IMR-90 (cell line): ENCODE measurements around the gene C2CD4D. TPM values are rescaled to one million over a fixed set of nuclear protein-coding genes. Genes with fewer than 3 reads are reported as not detected.

Experiments used
- ATAC-seq: fragments of 200-7000 bp; cut with Tn5 transposase; 2 replicates; pipeline ENCODE4 v1.9.1; 2020; ENCODE audit warnings: low read depth, mild to moderate bottlenecking, moderate library complexity
- BruUV-seq: library from RNA; stranded (reverse); fragments of 400-500 nt; replicated peaks from 2 replicates; lab custom pipeline; 2021; lab: Mats Ljungman, UMichigan
- CTCF ChIA-PET: fragments of 300-600 bp; formaldehyde crosslinking; extraction: SDS; loops from one replicate; lab custom pipeline; 2021; ENCODE audit warnings: antibody characterized with exemption; lab: Yijun Ruan, JAX
- POLR2A ChIA-PET: fragments of 300-600 bp; sonication (Branson Sonifier 250); formaldehyde crosslinking; loops from one replicate; lab custom pipeline; 2022; ENCODE audit warnings: antibody characterized with exemption; ENCODE audit not compliant: unreplicated experiment; lab: Charles Lee
- DNase-seq: peaks from one replicate; pipeline ENCODE4 v3.0.0; 2013
- H2AFZ ChIP-seq: replicated peaks from 2 replicates; pipeline ENCODE3; 2013; ENCODE audit warnings: low read length, mild to moderate bottlenecking; ENCODE audit not compliant: poor library complexity
- H2AK5ac ChIP-seq: 2 replicates; pipeline ENCODE4 v1.6.1; 2013; ENCODE audit warnings: low read depth, low read length, inconsistent platforms
- H2AK9ac ChIP-seq: replicated peaks from 2 replicates; pipeline ENCODE3; 2013; ENCODE audit warnings: mild to moderate bottlenecking, low read depth, low read length, moderate library complexity; ENCODE audit not compliant: poor library complexity
- H2BK120ac ChIP-seq: 2 replicates; pipeline ENCODE4 v1.6.1; 2013; ENCODE audit warnings: low read depth, low read length, inconsistent platforms
- H2BK15ac ChIP-seq: 3 replicates; pipeline ENCODE4 v1.6.1; 2013; ENCODE audit warnings: low read depth, low read length, inconsistent platforms
- H2BK20ac ChIP-seq: 2 replicates; pipeline ENCODE4 v1.6.1; 2013; ENCODE audit warnings: low read depth, mild to moderate bottlenecking, inconsistent platforms, low read length, moderate library complexity
- H2BK5ac ChIP-seq: 2 replicates; pipeline ENCODE4 v1.6.1; 2013; ENCODE audit warnings: mild to moderate bottlenecking, low read depth, low read length, inconsistent platforms; ENCODE audit not compliant: poor library complexity, severe bottlenecking
- H3K14ac ChIP-seq: replicated peaks from 2 replicates; pipeline ENCODE4 v1.6.1; 2013; ENCODE audit warnings: low read depth, low read length, inconsistent platforms
- H3K18ac ChIP-seq: 2 replicates; pipeline ENCODE4 v1.6.1; 2013; ENCODE audit warnings: low read depth, low read length, control low read depth
- H3K23ac ChIP-seq: 2 replicates; pipeline ENCODE4 v1.6.1; 2013; ENCODE audit warnings: low read depth, low read length, inconsistent platforms
- H3K27ac ChIP-seq: 2 replicates; pipeline ENCODE4 v1.5.1; 2013; ENCODE audit warnings: mild to moderate bottlenecking, control low read depth, low read length; ENCODE audit not compliant: insufficient read depth
- H3K27me3 ChIP-seq: 2 replicates; pipeline ENCODE4 v1.6.1; 2013; ENCODE audit warnings: low read length; ENCODE audit not compliant: control insufficient read depth, insufficient read depth
- H3K36me3 ChIP-seq: 2 replicates; pipeline ENCODE4 v1.6.1; 2013; ENCODE audit warnings: low read length, mixed read lengths; ENCODE audit not compliant: control insufficient read depth, insufficient read depth
- H3K4ac ChIP-seq: 2 replicates; pipeline ENCODE4 v1.6.1; 2013; ENCODE audit warnings: low read depth, low read length, inconsistent platforms
- H3K4me1 ChIP-seq: 2 replicates; pipeline ENCODE4 v1.6.1; 2013; ENCODE audit warnings: low read length, mixed read lengths; ENCODE audit not compliant: control insufficient read depth, insufficient read depth
- H3K4me2 ChIP-seq: 2 replicates; pipeline ENCODE4 v1.6.1; 2013; ENCODE audit warnings: low read depth, mild to moderate bottlenecking, control low read depth, low read length, moderate library complexity
- H3K4me3 ChIP-seq: 2 replicates; pipeline ENCODE4 v1.5.1; 2013; ENCODE audit warnings: low read depth, mild to moderate bottlenecking, control low read depth, low read length, moderate library complexity; ENCODE audit not compliant: insufficient read depth
- H3K56ac ChIP-seq: 2 replicates; pipeline ENCODE4 v1.6.1; 2013; ENCODE audit warnings: low read length, inconsistent platforms; ENCODE audit not compliant: insufficient read depth; ENCODE audit errors: extremely low read depth
- H3K79me1 ChIP-seq, 2 experiments: 2 replicates each; pipeline ENCODE4 v1.6.1; 2013; ENCODE audit warnings: low read length in 2 of 2, inconsistent platforms in 1 of 2, low read depth in 1 of 2
- H3K9ac ChIP-seq: 2 replicates; pipeline ENCODE4 v1.6.1; 2013; ENCODE audit warnings: low read depth, low read length, control low read depth
- H3K9me1 ChIP-seq: 2 replicates; pipeline ENCODE4 v1.6.1; 2013; ENCODE audit warnings: low read length, inconsistent platforms; ENCODE audit not compliant: insufficient read depth
- H3K9me3 ChIP-seq: 2 replicates; pipeline ENCODE4 v1.6.1; 2013; ENCODE audit warnings: low read length; ENCODE audit not compliant: control insufficient read depth, insufficient read depth
- H4K20me1 ChIP-seq: 2 replicates; pipeline ENCODE4 v1.6.1; 2013; ENCODE audit warnings: low read length, inconsistent platforms; ENCODE audit not compliant: insufficient read depth
- H4K5ac ChIP-seq: 2 replicates; pipeline ENCODE4 v1.6.1; 2013; ENCODE audit warnings: mild to moderate bottlenecking, low read depth, low read length, control low read depth
- H4K8ac ChIP-seq, 2 experiments: 2 replicates each; pipeline ENCODE4 v1.6.1; 2013; ENCODE audit warnings: low read depth in 2 of 2, low read length in 2 of 2, control low read depth in 1 of 2, inconsistent platforms in 1 of 2
- H4K91ac ChIP-seq: 2 replicates; pipeline ENCODE4 v1.6.1; 2013; ENCODE audit warnings: low read depth, low read length, inconsistent platforms; ENCODE audit not compliant: insufficient read depth
- BHLHE40 ChIP-seq: fragments of 150-350 bp; IDR thresholded peaks from 2 replicates; pipeline ENCODE4 v1.6.1; 2016; ENCODE audit warnings: mild to moderate bottlenecking, low read depth, low read length
- CEBPB ChIP-seq: IDR thresholded peaks from 2 replicates; pipeline ENCODE4 v1.6.1; 2012; ENCODE audit warnings: low read depth, low read length, improper control_type of control experiment
- CHD1 ChIP-seq: IDR thresholded peaks from 2 replicates; pipeline ENCODE4 v1.6.1; 2012; ENCODE audit warnings: low read depth, low read length, improper control_type of control experiment
- FOS ChIP-seq: fragments of 150-350 bp; IDR thresholded peaks from 2 replicates; pipeline ENCODE4 v1.6.1; 2016; ENCODE audit warnings: low read depth, low read length
- MAFK ChIP-seq: IDR thresholded peaks from 2 replicates; pipeline ENCODE4 v1.6.1; 2012; ENCODE audit warnings: low read depth, low read length, improper control_type of control experiment
- MAZ ChIP-seq: IDR thresholded peaks from 2 replicates; pipeline ENCODE4 v1.6.1; 2012; ENCODE audit warnings: low read depth, mild to moderate bottlenecking, low read length, improper control_type of control experiment, moderate library complexity, borderline replicate concordance
- MXI1 ChIP-seq: IDR thresholded peaks from 2 replicates; pipeline ENCODE4 v1.6.1; 2012; ENCODE audit warnings: low read depth, mild to moderate bottlenecking, low read length, moderate library complexity, borderline replicate concordance
- NFE2L2 ChIP-seq: fragments of 150-350 bp; IDR thresholded peaks from 2 replicates; pipeline ENCODE4 v1.6.1; 2016; ENCODE audit warnings: low read depth, mild to moderate bottlenecking, low read length
- POLR2A ChIP-seq: IDR thresholded peaks from 2 replicates; pipeline ENCODE4 v1.6.1; 2012; ENCODE audit warnings: mild to moderate bottlenecking, low read depth, low read length
- RAD21 ChIP-seq: IDR thresholded peaks from 2 replicates; pipeline ENCODE4 v1.6.1; 2012; ENCODE audit warnings: low read length, improper control_type of control experiment
- RCOR1 ChIP-seq: IDR thresholded peaks from 2 replicates; pipeline ENCODE4 v1.6.1; 2012; ENCODE audit warnings: mild to moderate bottlenecking, low read length, improper control_type of control experiment; ENCODE audit not compliant: insufficient replicate concordance
- RFX5 ChIP-seq: IDR thresholded peaks from 2 replicates; pipeline ENCODE4 v1.8.0; 2012; ENCODE audit warnings: low read depth, mild to moderate bottlenecking, low read length, moderate library complexity
- SMC3 ChIP-seq: fragments of 150-350 bp; IDR thresholded peaks from 2 replicates; pipeline ENCODE4 v1.6.1; 2016; ENCODE audit warnings: low read depth, mild to moderate bottlenecking, antibody characterized with exemption, low read length, moderate library complexity
- WGBS, 2 experiments: methylation state at CpG; one replicate each; pipeline versions ENCODE4 v1.1.5 to v1.1.7; 2013; ENCODE audit warnings: missing lambda C conversion rate in 2 of 2; ENCODE audit not compliant: insufficient read length in 1 of 2; ENCODE audit errors: extremely low coverage in 2 of 2; 5-methylcytosine and 5-hydroxymethylcytosine counted together
- dilution Hi-C: fragments of 300-500 bp; cut with HindIII; formaldehyde crosslinking; loops from one replicate; pipeline ENCODE4 v1.14.3; 2018; ENCODE audit warnings: low sequenced_read_pairs; ENCODE audit not compliant: unreplicated experiment
- in situ Hi-C: fragments of 300-500 bp; cut with MboI; formaldehyde crosslinking; loops from 3 replicates; pipeline ENCODE4 v1.14.3; 2019; ENCODE audit warnings: low sequenced_read_pairs, inconsistent platforms, mixed read lengths
- intact Hi-C: fragments of 100-400 bp; cut with micrococcal nuclease; formaldehyde crosslinking; loops from 2 replicates; pipeline ENCODE4 v1.10.0; 2022
- polyA plus RNA-seq, 3 experiments: library from polyadenylated mRNA; depleted of rRNA; stranded (reverse); fragments of >200 nt; gene quantifications; 2 replicates each; pipeline ENCODE4 v1.2.3, GENCODE V29; 2012; ENCODE audit warnings: low replicate concordance in 1 of 3
- total RNA-seq: library from RNA; depleted of rRNA; stranded (reverse); fragments of >200 nt; gene quantifications from 2 replicates; pipeline ENCODE4 v1.2.3, GENCODE V29; 2012
- TF ChIP-seq, protein P1 (sequence below): fragments of 150-350 bp; IDR thresholded peaks from 2 replicates; pipeline ENCODE4 v1.6.1; 2017; ENCODE audit warnings: mild to moderate bottlenecking, antibody characterized with exemption, low read length, low read depth
- TF ChIP-seq, protein P2 (sequence below): fragments of 150-350 bp; IDR thresholded peaks from 2 replicates; pipeline ENCODE4 v1.6.1; 2016; ENCODE audit warnings: low read depth, mild to moderate bottlenecking, low read length, moderate library complexity, borderline replicate concordance
- TF ChIP-seq, protein P3 (sequence below): conservative IDR thresholded peaks from 2 replicates; pipeline ENCODE4 v1.5.1; 2012; ENCODE audit warnings: mild to moderate bottlenecking, low read depth, low read length, improper control_type of control experiment

Gene C2CD4D
- total and polyA plus RNA-seq, 2 of the 4 experiments (the other 2 are of a cell fraction), result not detected

DNA sequence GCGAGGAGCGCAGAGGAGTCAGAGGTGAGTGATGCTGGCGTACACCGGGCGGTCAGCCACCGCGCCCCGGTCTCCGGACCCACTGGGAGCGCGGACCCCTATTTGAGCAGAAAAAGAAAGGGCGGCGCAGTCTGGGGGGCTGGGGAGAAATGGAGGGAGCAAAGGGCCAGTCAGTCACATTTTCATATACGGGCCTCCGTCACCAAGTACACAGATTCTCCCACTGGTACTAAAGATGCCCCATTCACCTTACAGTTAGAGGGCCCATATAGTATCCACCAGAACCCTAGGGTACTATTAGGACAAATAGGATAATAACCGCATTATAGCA lies 573 bp downstream of the C2CD4D start:
- Histone ChIP-seq H2BK120ac (no peak overlapping the region), H3K4ac (no peak overlapping the region), H2AK5ac (no peak overlapping the region), H4K20me1 (no peaks in the 10 kb centered on the region), H3K4me3 (no peak overlapping the region), H3K9me1 (no peaks in the 10 kb centered on the region), H4K91ac (no peak overlapping the region), H3K79me1 (no peaks in the 10 kb centered on the region), H3K27me3 (peaks cover 56% of the 10 kb centered on the region), H2AFZ (peak overlapping the region; percentile 86), H3K23ac (no peak overlapping the region), H3K9ac (no peak overlapping the region), H3K4me1 (no peaks in the 10 kb centered on the region; the same call in 1 of the 2 replicates), H2BK15ac (no peak overlapping the region), H3K36me3 (no peaks in the 10 kb centered on the region), H2BK20ac (no peak overlapping the region), H3K14ac (no peak overlapping the region), H4K8ac (no peak overlapping the region), H3K18ac (no peak overlapping the region), H2BK5ac (no peak overlapping the region), H3K56ac (no peak overlapping the region), H2AK9ac (no peak overlapping the region), H3K9me3 (no peaks in the 10 kb centered on the region), H3K27ac (no peak overlapping the region), H3K4me2 (no peak overlapping the region; the same call in 1 of the 2 replicates), H4K5ac (no peak overlapping the region)
- ChIA-PET POLR2A (no interaction called here), CTCF (no interaction called here)
- WGBS, 2 experiments, result 45% methylated on average over 2 of the region's 16 CpGs; no CpG with 5 or more reads in 1 of the 2 experiments
- in situ Hi-C loops (no loop called here), intact Hi-C loops (loop anchor here (5.0 to 10.0 kb wide), 2 partner anchors 77 to 294 kb away; partner anchors contain the start of genes MRPL9 and TUFT1), dilution Hi-C loops (no loop called here)
- TF ChIP-seq, protein P1, sequence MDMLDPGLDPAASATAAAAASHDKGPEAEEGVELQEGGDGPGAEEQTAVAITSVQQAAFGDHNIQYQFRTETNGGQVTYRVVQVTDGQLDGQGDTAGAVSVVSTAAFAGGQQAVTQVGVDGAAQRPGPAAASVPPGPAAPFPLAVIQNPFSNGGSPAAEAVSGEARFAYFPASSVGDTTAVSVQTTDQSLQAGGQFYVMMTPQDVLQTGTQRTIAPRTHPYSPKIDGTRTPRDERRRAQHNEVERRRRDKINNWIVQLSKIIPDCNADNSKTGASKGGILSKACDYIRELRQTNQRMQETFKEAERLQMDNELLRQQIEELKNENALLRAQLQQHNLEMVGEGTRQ, result no peak
- no peak for TF ChIP-seq MXI1
- TF ChIP-seq SMC3, result no peak
- no peak for TF ChIP-seq BHLHE40
- no peak for TF ChIP-seq NFE2L2
- no peak for TF ChIP-seq MAFK
- no peak for TF ChIP-seq MAZ
- no peak for TF ChIP-seq RAD21
- no peak for TF ChIP-seq POLR2A
- no peak for TF ChIP-seq RFX5
- TF ChIP-seq, protein P2, sequence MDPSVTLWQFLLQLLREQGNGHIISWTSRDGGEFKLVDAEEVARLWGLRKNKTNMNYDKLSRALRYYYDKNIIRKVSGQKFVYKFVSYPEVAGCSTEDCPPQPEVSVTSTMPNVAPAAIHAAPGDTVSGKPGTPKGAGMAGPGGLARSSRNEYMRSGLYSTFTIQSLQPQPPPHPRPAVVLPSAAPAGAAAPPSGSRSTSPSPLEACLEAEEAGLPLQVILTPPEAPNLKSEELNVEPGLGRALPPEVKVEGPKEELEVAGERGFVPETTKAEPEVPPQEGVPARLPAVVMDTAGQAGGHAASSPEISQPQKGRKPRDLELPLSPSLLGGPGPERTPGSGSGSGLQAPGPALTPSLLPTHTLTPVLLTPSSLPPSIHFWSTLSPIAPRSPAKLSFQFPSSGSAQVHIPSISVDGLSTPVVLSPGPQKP, result no peak
- no peak for TF ChIP-seq FOS
- TF ChIP-seq CHD1, result no peak
- TF ChIP-seq, protein P3, sequence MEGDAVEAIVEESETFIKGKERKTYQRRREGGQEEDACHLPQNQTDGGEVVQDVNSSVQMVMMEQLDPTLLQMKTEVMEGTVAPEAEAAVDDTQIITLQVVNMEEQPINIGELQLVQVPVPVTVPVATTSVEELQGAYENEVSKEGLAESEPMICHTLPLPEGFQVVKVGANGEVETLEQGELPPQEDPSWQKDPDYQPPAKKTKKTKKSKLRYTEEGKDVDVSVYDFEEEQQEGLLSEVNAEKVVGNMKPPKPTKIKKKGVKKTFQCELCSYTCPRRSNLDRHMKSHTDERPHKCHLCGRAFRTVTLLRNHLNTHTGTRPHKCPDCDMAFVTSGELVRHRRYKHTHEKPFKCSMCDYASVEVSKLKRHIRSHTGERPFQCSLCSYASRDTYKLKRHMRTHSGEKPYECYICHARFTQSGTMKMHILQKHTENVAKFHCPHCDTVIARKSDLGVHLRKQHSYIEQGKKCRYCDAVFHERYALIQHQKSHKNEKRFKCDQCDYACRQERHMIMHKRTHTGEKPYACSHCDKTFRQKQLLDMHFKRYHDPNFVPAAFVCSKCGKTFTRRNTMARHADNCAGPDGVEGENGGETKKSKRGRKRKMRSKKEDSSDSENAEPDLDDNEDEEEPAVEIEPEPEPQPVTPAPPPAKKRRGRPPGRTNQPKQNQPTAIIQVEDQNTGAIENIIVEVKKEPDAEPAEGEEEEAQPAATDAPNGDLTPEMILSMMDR, result no peak
- TF ChIP-seq CEBPB, result no peak
- TF ChIP-seq RCOR1, result no peak
- DNase-seq, result no peak
- no peak for ATAC-seq
- no TSS peak for BruUV-seq
